Left forelimb (tissue), 1 donor: ENCODE data around the gene FOXA2.

Source experiments
- DNase-seq: peaks from one replicate; pipeline ENCODE4 v3.0.0-alpha.2; 2018; ENCODE audit warnings: low spot score

The FOXA2 gene

GRCh38 chr20:22583773-22584521 is 425 bp downstream of the FOXA2 start:
- no peak for DNase-seq

GRCh38 chr20:22582964-22583772 is 1.2 kb downstream of the FOXA2 start:
- no peak for DNase-seq

- no peak for DNase-seq
Observed at GRCh38 chr20:22582386-22582963, 1.9 kb downstream of the FOXA2 start.

DNA sequence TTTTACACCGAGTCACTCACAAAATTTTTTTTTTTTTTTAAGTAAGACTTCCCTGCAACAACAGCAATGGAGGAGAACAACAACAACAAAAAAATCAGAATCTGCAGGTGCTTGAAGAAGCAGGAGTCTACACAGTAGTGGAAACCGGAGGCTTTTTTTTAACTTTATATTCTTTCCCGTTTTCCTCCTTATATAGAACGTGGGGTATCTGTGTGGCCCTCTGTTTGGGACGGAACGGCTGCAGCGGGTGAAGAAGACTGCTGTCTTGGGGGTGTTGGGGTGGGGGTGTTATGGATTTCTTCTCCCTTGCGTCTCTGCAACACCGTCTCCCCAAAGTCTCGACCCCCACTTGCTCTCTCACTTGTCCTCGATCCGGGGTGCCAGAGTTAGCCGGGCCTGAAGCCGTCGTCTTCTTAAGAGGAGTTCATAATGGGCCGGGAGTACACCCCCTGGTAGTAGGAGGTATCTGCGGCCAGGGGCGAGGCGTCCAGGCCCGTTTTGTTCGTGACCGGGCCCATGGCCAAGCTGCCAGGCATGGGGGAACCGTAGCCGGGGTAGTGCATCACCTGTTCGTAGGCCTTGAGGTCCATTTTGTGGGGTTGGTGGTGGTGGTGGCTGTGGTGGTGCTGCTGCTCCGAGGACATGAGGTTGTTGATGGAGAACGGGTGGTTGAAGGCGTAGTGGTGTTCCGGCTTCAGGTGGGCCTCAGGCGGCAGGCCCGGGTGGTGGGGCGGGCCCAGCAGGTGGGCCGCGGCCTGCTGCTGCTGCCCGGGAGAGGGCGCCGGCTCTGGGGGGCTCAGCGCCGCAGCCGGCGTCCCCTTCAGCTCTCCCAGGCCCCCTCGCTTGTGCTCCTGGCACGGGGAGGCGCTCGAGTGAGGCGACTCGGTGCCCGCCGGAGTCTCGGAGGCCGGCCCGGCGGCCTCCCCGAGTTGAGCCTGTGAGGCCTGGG is 2.7 kb downstream of the FOXA2 start:
- no peak for DNase-seq

DNA sequence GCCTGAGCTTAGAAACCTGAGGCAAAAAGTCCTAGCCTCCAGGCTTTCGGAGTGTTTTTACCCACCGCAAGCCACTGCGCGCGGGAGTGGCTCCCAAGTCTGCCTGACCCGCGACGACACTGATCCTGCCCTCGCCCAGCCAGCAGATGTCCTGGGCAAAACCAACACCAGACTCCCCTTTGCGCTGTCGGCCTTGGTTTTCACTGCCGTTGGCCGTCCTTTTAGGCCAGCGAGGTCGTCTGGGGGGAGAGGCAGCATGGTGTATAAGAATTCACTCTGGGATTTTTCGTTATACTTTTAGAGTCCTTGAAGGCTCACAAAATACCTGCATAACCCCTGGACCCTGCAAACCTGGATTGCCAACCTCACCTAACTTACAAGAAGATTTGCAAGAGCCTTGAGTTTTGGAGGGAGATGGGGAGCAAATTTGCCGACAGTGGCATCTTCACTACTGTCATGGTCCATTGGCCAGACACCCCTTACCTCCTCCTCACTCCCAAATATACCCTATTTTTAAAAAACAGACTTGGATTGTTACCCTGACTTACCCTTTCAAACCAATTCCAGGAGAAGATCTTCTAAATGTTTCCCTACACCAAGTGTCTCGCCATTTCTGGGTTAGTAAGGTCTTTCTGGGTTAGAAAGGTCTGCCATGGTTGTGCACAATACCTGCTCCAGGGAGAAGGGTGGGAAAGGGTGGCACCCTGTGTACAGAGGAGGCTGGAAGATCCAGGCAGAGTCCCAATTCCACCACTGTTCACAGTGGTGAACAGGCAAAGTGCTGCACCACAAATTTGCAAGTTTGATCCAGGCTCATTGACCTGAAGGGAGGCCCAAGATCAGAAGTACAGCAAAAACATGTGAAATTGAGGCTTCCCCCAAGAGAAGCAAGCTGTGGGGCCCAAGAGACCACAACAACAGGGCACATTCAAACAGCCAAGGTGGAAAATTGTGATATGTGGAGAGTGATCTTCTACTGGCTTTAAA is 4.4 kb downstream of the FOXA2 start:
- no peak for DNase-seq

GRCh38 chr20:22579119-22579427 is 5.3 kb downstream of the FOXA2 start:
- DNase-seq = no peak

- no peak for DNase-seq
Observed at GRCh38 chr20:22578221-22579118, 5.9 kb downstream of the FOXA2 start.

DNA sequence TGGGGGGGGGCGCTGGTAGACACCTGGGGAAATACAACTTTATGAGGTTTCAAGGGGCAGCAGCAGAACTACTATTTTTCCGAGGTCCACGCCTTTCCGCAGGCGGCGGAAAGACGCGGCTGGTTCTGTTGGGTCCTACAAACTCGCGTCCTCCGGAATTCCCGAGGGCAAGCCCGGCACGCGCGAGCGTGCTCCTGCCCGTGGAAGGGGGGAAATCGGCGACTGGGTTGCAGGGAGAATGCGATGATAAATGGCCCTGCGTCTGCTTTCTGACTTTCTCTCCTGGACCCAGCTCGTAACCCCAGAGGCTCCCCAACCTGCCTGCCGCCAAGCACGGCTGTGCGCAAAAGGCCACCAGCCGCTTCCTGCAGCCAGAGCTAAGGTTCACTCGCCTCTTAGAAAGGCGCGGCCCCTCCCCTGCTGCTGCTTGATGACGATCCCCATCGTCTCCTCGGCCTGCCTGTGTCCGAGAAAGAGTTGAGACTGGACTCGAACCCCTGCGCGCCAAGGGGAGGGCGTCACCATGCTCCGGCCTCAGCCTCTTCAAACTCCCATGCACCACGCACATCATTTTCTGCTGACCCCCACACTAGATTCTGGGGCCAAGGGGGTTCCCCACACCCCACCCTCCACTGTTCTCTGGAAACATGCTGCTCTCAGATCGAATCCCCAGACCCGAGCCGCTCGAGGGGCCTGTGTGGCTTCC is 6.7 kb downstream of the FOXA2 start:
- no peak for DNase-seq

DNA sequence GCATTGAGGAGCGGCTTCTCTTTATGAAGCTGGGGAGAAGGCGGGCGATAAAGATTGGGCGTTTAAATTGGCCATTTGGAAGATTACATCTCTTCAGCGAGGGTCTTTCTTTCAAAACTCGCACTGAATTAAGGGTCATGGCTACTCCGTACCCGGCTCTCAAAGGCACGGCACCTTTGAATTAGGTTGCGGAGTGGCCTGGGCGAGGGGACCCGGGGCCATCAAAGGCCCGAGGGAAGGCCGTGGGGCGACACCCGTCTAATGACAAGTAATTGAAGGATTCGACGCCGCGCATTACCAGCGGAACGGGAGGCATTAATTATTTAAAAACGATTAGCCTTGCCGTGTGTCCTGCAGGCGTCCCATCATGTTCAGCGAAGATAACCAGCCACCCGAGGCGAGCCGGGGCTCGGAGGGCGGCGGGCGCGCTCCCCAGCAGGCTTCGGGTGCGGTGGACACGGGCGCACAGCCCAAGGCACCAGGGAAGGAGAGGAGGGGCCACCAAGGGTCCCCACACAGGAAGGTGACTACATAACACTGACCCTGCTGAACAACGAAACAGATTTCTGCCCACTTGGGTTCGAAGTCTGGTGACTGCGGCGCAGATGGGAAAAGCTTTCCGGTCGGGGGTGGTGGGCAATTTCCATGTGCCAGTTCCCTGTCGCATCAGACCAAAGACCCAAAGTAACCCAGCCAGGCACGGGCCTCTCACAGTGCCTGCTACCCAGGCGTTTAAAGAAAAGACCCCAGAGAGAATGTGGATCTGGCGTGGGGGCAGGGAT is 7.4 kb downstream of the FOXA2 start:
- DNase-seq = no peak

- DNase-seq = no peak
Observed at GRCh38 chr20:22576273-22576672, 8.1 kb downstream of the FOXA2 start.

DNA sequence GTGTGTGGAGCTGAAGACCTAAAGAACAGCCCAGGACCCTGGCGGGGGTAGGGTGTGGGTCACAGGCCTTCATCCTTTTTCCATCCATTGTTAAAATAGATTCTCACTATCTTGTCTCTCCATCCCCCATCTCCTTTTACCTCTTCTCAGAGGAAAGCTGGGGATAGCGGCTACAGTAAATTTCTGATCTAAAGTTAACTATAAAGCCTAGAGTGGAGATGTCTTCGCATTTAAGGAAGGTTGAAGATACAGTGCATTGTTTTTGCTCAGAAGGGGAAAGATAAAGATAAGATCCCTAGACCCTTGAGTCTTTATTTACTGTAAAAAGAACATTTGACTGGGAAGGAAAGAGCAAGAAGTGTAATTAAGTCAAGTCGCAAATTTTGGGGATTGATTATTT is 8.6 kb downstream of the FOXA2 start:
- DNase-seq = no peak

DNA sequence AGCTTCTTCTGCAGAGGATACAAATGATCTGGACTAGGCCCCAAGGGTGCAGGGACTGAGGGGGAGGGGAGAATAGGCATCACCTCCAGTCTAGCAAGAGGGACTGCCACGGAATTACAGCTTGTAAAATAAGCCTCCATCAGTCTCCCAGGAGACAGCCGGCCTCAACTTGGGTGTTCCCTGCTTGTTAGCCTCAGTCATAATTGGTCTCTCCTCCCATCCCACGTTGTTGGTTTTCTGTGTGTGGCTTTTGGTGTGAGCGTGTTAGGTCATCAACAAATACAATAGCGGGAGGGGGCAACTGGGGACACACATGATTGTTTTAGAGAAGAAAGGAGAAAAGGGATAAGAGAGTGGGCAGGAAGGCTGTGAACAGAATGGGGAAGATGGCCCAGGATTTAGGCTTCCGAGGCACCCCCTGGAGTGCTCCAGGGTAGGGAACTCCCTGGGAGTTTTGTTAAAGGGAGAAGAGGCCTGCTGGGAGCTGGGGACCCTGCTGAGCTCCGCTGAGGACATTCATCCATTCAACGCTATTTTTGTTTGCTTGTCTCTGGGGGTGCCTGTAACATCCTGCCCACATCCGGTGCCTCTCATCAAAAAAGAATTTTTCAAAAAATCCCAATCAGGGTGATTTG is 9.2 kb downstream of the FOXA2 start:
- DNase-seq = no peak

DNA sequence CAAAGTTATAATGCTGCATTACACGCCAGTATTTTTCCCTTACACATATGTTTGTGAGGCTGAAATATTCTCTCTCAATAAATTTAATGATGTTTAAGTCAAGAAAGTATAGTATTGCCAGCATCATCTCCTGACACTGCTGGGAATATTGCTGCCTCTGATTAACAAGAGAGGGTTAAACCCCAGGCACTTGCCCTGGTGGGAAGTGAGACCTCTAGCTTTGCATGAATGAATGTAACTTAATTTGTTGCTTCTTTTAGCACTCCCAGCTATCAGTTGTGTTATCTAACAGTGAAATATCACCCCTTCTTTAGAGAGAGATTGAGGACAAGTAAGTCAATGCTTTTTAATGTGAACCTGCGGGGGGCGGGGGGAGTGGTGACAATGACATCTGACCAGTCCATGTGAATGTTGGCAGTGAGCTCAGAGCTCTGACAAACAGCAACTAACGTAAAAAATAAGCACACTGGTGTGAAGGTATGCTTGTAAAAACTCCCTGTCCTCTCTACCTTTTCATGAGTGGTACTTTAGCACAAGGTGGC is 9.8 kb downstream of the FOXA2 start:
- no peak for DNase-seq

- no peak for DNase-seq
Observed at GRCh38 chr20:22572491-22572890, 11.9 kb downstream of the FOXA2 start.

- no peak for DNase-seq
Observed at GRCh38 chr20:22572023-22572422, 12.3 kb downstream of the FOXA2 start.

DNA sequence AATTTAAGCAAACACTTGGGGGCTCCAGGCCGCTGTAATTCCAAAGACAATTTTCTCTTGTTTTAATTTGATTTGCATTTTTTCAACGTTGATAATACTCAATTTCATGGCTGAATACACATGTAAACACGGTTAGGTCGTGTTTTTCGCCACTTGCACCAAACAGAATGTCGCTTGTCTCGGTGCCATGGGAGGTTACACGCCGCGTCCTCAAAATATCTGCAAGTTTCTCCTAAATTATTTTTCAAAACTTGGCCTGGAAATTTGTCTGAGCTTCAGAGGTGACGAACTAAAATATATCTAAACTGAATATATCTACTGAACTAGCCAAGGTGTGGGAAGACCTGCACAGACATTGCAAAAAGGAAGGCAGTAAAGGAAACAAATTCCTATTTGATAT is 15.0 kb downstream of the FOXA2 start:
- no peak for DNase-seq

- DNase-seq = no peak
Observed at GRCh38 chr20:22568872-22569344, 15.5 kb downstream of the FOXA2 start.
